Neural cell (in vitro differentiated cells): Measurements from ENCODE around the gene ZNF644. TPM values are rescaled to one million over a fixed set of nuclear protein-coding genes. Genes with fewer than 3 reads are reported as not detected.

ENCODE experiments used
- H2AFZ ChIP-seq: fragments of 200-600, 300-800 bp; sonication (generic), shearing (Covaris generic); 2 replicates; pipeline ENCODE4 v1.6.0; 2014; ENCODE audit warnings: low read depth, mild to moderate bottlenecking, antibody characterized with exemption, low read length, moderate library complexity
- H3F3A ChIP-seq: fragments of 200-600 bp; shearing (Covaris generic); 2 replicates; pipeline ENCODE4 v1.6.1; 2016; ENCODE audit warnings: mild to moderate bottlenecking, moderate library complexity, mixed read lengths, antibody characterized with exemption, low read length; ENCODE audit not compliant: insufficient read depth, poor library complexity, severe bottlenecking
- H3K27ac ChIP-seq: fragments of 200-600, 300-800 bp; sonication (generic), shearing (Covaris generic); 2 replicates; pipeline ENCODE4 v1.5.1; 2014; ENCODE audit warnings: mild to moderate bottlenecking, low read length, moderate library complexity
- H3K27me3 ChIP-seq: fragments of 300-800, 200-600 bp; sonication (generic), shearing (Covaris generic); 2 replicates; pipeline ENCODE4 v1.6.0; 2014; ENCODE audit warnings: mild to moderate bottlenecking, low read depth, low read length, moderate library complexity; ENCODE audit not compliant: insufficient read depth
- H3K36me3 ChIP-seq: fragments of 300-800, 200-600 bp; sonication (generic), shearing (Covaris generic); 2 replicates; pipeline ENCODE4 v1.5.1; 2014; ENCODE audit warnings: mild to moderate bottlenecking, antibody characterized with exemption, low read length, moderate library complexity; ENCODE audit not compliant: insufficient read depth
- H3K4me2 ChIP-seq: fragments of 300-800, 200-600 bp; sonication (generic), shearing (Covaris generic); 2 replicates; pipeline ENCODE4 v1.6.0; 2014; ENCODE audit warnings: mild to moderate bottlenecking, low read length
- H3K4me3 ChIP-seq: fragments of 300-800, 200-600 bp; sonication (generic), shearing (Covaris generic); 2 replicates; pipeline ENCODE4 v1.5.1; 2014; ENCODE audit warnings: mild to moderate bottlenecking, low read length, moderate library complexity
- H3K79me2 ChIP-seq: fragments of 200-600 bp; shearing (Covaris generic); replicated peaks from 2 replicates; pipeline ENCODE4 v1.6.0; 2014; ENCODE audit warnings: mild to moderate bottlenecking, low read length, moderate library complexity; ENCODE audit not compliant: insufficient read depth
- H3K9ac ChIP-seq: fragments of 300-800, 200-600 bp; sonication (generic), shearing (Covaris generic); 2 replicates; pipeline ENCODE4 v1.6.1; 2016; ENCODE audit warnings: mild to moderate bottlenecking, low read length, mixed read lengths
- H3K9me2 ChIP-seq: fragments of 200-600 bp; shearing (Covaris generic); 2 replicates; pipeline ENCODE4 v1.6.1; 2016; ENCODE audit warnings: mild to moderate bottlenecking, low read length, mixed read lengths; ENCODE audit not compliant: insufficient read depth
- H3K9me3 ChIP-seq: fragments of 200-600, 300-800 bp; sonication (generic), shearing (Covaris generic); 2 replicates; pipeline ENCODE4 v1.6.1; 2016; ENCODE audit warnings: mild to moderate bottlenecking, mixed run types, low read length, moderate library complexity, mixed read lengths
- H4K20me1 ChIP-seq: fragments of 200-600 bp; shearing (Covaris generic); 2 replicates; pipeline ENCODE4 v1.6.1; 2016; ENCODE audit warnings: mild to moderate bottlenecking, mixed run types; ENCODE audit not compliant: insufficient read depth
- CTCF ChIP-seq: fragments of 450-650 bp; IDR thresholded peaks from 2 replicates; pipeline ENCODE4 v1.5.1; 2014; ENCODE audit warnings: antibody characterized with exemption, mild to moderate bottlenecking, moderate library complexity; ENCODE audit not compliant: poor library complexity, severe bottlenecking
- EP300 ChIP-seq: fragments of 450-650 bp; conservative IDR thresholded peaks from 2 replicates; pipeline ENCODE4 v1.6.1; 2014; ENCODE audit warnings: antibody characterized with exemption, mild to moderate bottlenecking, moderate library complexity; ENCODE audit not compliant: poor library complexity, severe bottlenecking
- EZH2 ChIP-seq: fragments of 200-600, 300-800 bp; shearing (Covaris generic), sonication (generic); IDR thresholded peaks from 2 replicates; pipeline ENCODE4 v1.6.1; 2014; ENCODE audit warnings: antibody characterized with exemption, low read length, borderline replicate concordance, mild to moderate bottlenecking; ENCODE audit not compliant: insufficient read depth, poor library complexity, severe bottlenecking
- MXI1 ChIP-seq: fragments of 450-650 bp; conservative IDR thresholded peaks from 2 replicates; pipeline ENCODE4 v1.6.1; 2014; ENCODE audit warnings: antibody characterized with exemption, mild to moderate bottlenecking; ENCODE audit not compliant: poor library complexity, severe bottlenecking
- POLR2AphosphoS5 ChIP-seq: IDR thresholded peaks from 2 replicates; pipeline ENCODE4 v1.6.1; 2012
- RAD21 ChIP-seq: fragments of 450-650 bp; conservative IDR thresholded peaks from 2 replicates; pipeline ENCODE4 v1.6.1; 2014; ENCODE audit warnings: antibody characterized with exemption, mild to moderate bottlenecking, moderate library complexity
- SMC3 ChIP-seq: fragments of 450-650 bp; conservative IDR thresholded peaks from 2 replicates; pipeline ENCODE4 v1.6.1; 2014; ENCODE audit warnings: antibody characterized with exemption, mild to moderate bottlenecking, moderate library complexity; ENCODE audit not compliant: poor library complexity
- TAF1 ChIP-seq: IDR thresholded peaks from 2 replicates; pipeline ENCODE4 v1.6.1; 2012; ENCODE audit warnings: low read depth
- polyA plus RNA-seq: library from polyadenylated mRNA; depleted of rRNA; stranded (reverse); fragments of >200 nt; gene quantifications from 2 replicates; pipeline ENCODE4 v1.2.3, GENCODE V29; 2014
- TF ChIP-seq, protein P1 (sequence below): IDR thresholded peaks from 2 replicates; pipeline ENCODE4 v1.6.1; 2012; ENCODE audit warnings: borderline replicate concordance

ZNF644 gene
- polyA plus RNA-seq, 1 donor from 2014 or later, result 71.7 TPM

GRCh38 chr1:91031081-91031480 is 9.2 kb upstream of the ZNF644 start:
- H3K27me3 ChIP-seq, result no peaks in the 10 kb centered on the region
- no peak overlapping the region for H3K27ac ChIP-seq
- H3K4me2 ChIP-seq, result no peak overlapping the region
- no peaks in the 10 kb centered on the region for H3F3A ChIP-seq
- TF ChIP-seq MXI1 (no peak), CTCF (no peak), RAD21 (no peak), EZH2 (no peak), TAF1 (no peak), EP300 (no peak), SMC3 (no peak), POLR2AphosphoS5 (no peak)
- TF ChIP-seq, protein P1, sequence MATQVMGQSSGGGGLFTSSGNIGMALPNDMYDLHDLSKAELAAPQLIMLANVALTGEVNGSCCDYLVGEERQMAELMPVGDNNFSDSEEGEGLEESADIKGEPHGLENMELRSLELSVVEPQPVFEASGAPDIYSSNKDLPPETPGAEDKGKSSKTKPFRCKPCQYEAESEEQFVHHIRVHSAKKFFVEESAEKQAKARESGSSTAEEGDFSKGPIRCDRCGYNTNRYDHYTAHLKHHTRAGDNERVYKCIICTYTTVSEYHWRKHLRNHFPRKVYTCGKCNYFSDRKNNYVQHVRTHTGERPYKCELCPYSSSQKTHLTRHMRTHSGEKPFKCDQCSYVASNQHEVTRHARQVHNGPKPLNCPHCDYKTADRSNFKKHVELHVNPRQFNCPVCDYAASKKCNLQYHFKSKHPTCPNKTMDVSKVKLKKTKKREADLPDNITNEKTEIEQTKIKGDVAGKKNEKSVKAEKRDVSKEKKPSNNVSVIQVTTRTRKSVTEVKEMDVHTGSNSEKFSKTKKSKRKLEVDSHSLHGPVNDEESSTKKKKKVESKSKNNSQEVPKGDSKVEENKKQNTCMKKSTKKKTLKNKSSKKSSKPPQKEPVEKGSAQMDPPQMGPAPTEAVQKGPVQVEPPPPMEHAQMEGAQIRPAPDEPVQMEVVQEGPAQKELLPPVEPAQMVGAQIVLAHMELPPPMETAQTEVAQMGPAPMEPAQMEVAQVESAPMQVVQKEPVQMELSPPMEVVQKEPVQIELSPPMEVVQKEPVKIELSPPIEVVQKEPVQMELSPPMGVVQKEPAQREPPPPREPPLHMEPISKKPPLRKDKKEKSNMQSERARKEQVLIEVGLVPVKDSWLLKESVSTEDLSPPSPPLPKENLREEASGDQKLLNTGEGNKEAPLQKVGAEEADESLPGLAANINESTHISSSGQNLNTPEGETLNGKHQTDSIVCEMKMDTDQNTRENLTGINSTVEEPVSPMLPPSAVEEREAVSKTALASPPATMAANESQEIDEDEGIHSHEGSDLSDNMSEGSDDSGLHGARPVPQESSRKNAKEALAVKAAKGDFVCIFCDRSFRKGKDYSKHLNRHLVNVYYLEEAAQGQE, result no peak
- H2AFZ ChIP-seq, result no peak overlapping the region
- H3K79me2 ChIP-seq, result no peaks in the 10 kb centered on the region
- no peaks in the 10 kb centered on the region for H3K36me3 ChIP-seq
- H3K9me3 ChIP-seq, result no peaks in the 10 kb centered on the region
- H3K9me2 ChIP-seq, result no peaks in the 10 kb centered on the region
- no peak overlapping the region for H3K4me3 ChIP-seq
- no peaks in the 10 kb centered on the region for H4K20me1 ChIP-seq
- no peak overlapping the region for H3K9ac ChIP-seq

GRCh38 chr1:91026777-91027176 is 4.9 kb upstream of the ZNF644 start:
- Histone ChIP-seq H3F3A (no peaks in the 10 kb centered on the region), H3K9me2 (no peaks in the 10 kb centered on the region), H3K4me3 (no peak overlapping the region), H4K20me1 (no peaks in the 10 kb centered on the region), H3K4me2 (no peak overlapping the region), H3K79me2 (no peaks in the 10 kb centered on the region), H2AFZ (no peak overlapping the region), H3K27ac (no peak overlapping the region), H3K9ac (no peak overlapping the region), H3K9me3 (no peaks in the 10 kb centered on the region), H3K36me3 (no peaks in the 10 kb centered on the region), H3K27me3 (no peaks in the 10 kb centered on the region)
- no peak for TF ChIP-seq EP300
- no peak for TF ChIP-seq TAF1

DNA sequence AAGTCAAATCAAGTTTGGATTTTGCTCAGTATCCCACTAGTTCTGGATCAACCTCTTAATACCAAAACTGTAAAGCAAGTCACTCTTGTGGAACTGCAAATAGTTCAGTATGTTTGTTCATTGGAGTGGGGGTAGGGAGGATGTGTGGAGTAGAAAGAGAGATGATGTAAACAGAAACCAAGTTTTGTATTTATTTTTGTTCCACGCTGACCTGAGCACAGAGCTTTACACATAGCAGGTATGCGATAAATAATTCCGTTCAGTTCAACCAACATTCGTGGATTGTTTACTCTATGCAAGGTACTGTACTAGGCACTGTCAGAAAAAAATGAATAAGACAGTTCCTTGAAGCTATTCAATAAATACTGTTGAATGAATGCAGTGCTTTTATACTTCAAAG is 4.5 kb upstream of the ZNF644 start:
- Histone ChIP-seq H2AFZ (no peak overlapping the region), H3K9me2 (no peaks in the 10 kb centered on the region), H3K27ac (no peak overlapping the region), H3K9me3 (no peaks in the 10 kb centered on the region), H3K4me2 (no peak overlapping the region), H3F3A (no peaks in the 10 kb centered on the region), H3K79me2 (no peaks in the 10 kb centered on the region), H3K4me3 (no peak overlapping the region), H3K36me3 (no peaks in the 10 kb centered on the region), H3K9ac (no peak overlapping the region), H4K20me1 (no peaks in the 10 kb centered on the region), H3K27me3 (no peaks in the 10 kb centered on the region)
- no peak for TF ChIP-seq RAD21
